GM06990 (cell line): ENCODE data around the gene SRRM3.
"Not testable (repeated sequence)": the region's sequence is repeated elsewhere in the genome, so short reads cannot be mapped to it uniquely, and the experiment has no call there.

Experiments used
- DNase-seq: peaks from one replicate; pipeline ENCODE4 v3.0.0-alpha.2; 2011; ENCODE audit not compliant: insufficient read length; ENCODE audit errors: extremely low read depth
- H3K27me3 ChIP-seq: replicated peaks from 2 replicates; pipeline ENCODE4 v1.6.0; 2011; ENCODE audit warnings: low read length; ENCODE audit not compliant: control insufficient read depth, insufficient read depth
- H3K36me3 ChIP-seq: 2 replicates; pipeline ENCODE4 v1.5.1; 2011; ENCODE audit warnings: low read length; ENCODE audit not compliant: control insufficient read depth, insufficient read depth
- H3K4me3 ChIP-seq: replicated peaks from 2 replicates; pipeline ENCODE4 v1.5.1; 2011; ENCODE audit warnings: low read depth, mild to moderate bottlenecking, control low read depth, low read length
- CTCF ChIP-seq: IDR thresholded peaks from 2 replicates; pipeline ENCODE4 v1.5.1; 2011; ENCODE audit warnings: low read length, control low read depth, mild to moderate bottlenecking, inconsistent platforms; ENCODE audit not compliant: insufficient read depth, poor library complexity, severe bottlenecking

Gene SRRM3

GRCh38 chr7:76301000-76301399 lies 99.3 kb downstream of the SRRM3 start:
- no peaks in the 10 kb centered on the region for H3K36me3 ChIP-seq
- DNase-seq, result no peak
- TF ChIP-seq CTCF, result no peak
- H3K4me3 ChIP-seq, result no peak overlapping the region
- no peaks in the 10 kb centered on the region for H3K27me3 ChIP-seq

GRCh38 chr7:76302347-76303201 lies 100.9 kb downstream of the SRRM3 start, which contains the start of gene HSPB1:
Gene HSPB1, plus strand, starts transcription at chr7:76302673. Its CDS starts 40 bp downstream, at chr7:76302713.
- Histone ChIP-seq H3K27me3 (no peaks in the 10 kb centered on the region), H3K4me3 (peak within 1 kb of the TSS; percentile 66), H3K36me3 (no peaks in the 10 kb centered on the region)
- no peak for TF ChIP-seq CTCF
- DNase-seq, result peak; percentile 88

GRCh38 chr7:76303202-76304147 lies 101.8 kb downstream of the SRRM3 start:
- H3K4me3 ChIP-seq, result peak overlapping the region; percentile 66
- peak; percentile 78 for DNase-seq
- no peaks in the 10 kb centered on the region for H3K27me3 ChIP-seq
- H3K36me3 ChIP-seq, result no peaks in the 10 kb centered on the region
- no peak for TF ChIP-seq CTCF

GRCh38 chr7:76304888-76305375 lies 103.2 kb downstream of the SRRM3 start:
- Histone ChIP-seq H3K4me3 (no peak overlapping the region), H3K36me3 (no peaks in the 10 kb centered on the region), H3K27me3 (no peaks in the 10 kb centered on the region)
- no peak for DNase-seq
- TF ChIP-seq CTCF, result no peak

GRCh38 chr7:76308874-76309273 lies 107.2 kb downstream of the SRRM3 start:
- not testable (repeated sequence) for H3K27me3 ChIP-seq, DNase-seq, H3K4me3 ChIP-seq, H3K36me3 ChIP-seq

- not testable (repeated sequence) for H3K4me3 ChIP-seq, H3K27me3 ChIP-seq, H3K36me3 ChIP-seq, DNase-seq
Measured at GRCh38 chr7:76309341-76310101, 107.8 kb downstream of the SRRM3 start.
